ENCODE measurements around the gene MTAP.

Gene MTAP

GRCh38 chr9:21802418-21803000, at the start of gene MTAP:
Gene MTAP, plus strand, starts transcription at chr9:21802636. Its CDS starts 113 bp downstream, at chr9:21802749.
- DNase-seq (ENCODE audit: low read depth) = peak; percentile 67

GRCh38 chr9:21753523-21753922, 48.9 kb upstream of the MTAP start:
- DNase-seq (ENCODE audit: low read depth) = no peak

- no peak for DNase-seq (ENCODE audit: low read depth)
Observed at GRCh38 chr9:21754741-21755140, 47.7 kb upstream of the MTAP start.

- no peak for DNase-seq (ENCODE audit: low read depth)
Observed at GRCh38 chr9:21758540-21758939, 43.9 kb upstream of the MTAP start.

GRCh38 chr9:21761309-21761901, 41.0 kb upstream of the MTAP start:
- no peak for DNase-seq (ENCODE audit: low read depth)

GRCh38 chr9:21762064-21762463, 40.4 kb upstream of the MTAP start:
- DNase-seq (ENCODE audit: low read depth) = no peak

- no peak for DNase-seq (ENCODE audit: low read depth)
Observed at GRCh38 chr9:21764846-21765245, 37.6 kb upstream of the MTAP start.

GRCh38 chr9:21766096-21766495, 36.3 kb upstream of the MTAP start:
- no peak for DNase-seq (ENCODE audit: low read depth)

GRCh38 chr9:21770871-21771560, 31.4 kb upstream of the MTAP start:
- peak; percentile 77 for DNase-seq (ENCODE audit: low read depth)

GRCh38 chr9:21777701-21778100, 24.7 kb upstream of the MTAP start:
- no peak for DNase-seq (ENCODE audit: low read depth)

- DNase-seq (ENCODE audit: low read depth) = no peak
Observed at GRCh38 chr9:21778304-21778703, 24.1 kb upstream of the MTAP start.

GRCh38 chr9:21779397-21779796, 23.0 kb upstream of the MTAP start:
- no peak for DNase-seq (ENCODE audit: low read depth)

- DNase-seq (ENCODE audit: low read depth) = no peak
Observed at GRCh38 chr9:21781656-21782055, 20.8 kb upstream of the MTAP start.

GRCh38 chr9:21782205-21782604, 20.2 kb upstream of the MTAP start:
- no peak for DNase-seq (ENCODE audit: low read depth)

- no peak for DNase-seq (ENCODE audit: low read depth)
Observed at GRCh38 chr9:21788752-21789151, 13.7 kb upstream of the MTAP start.

- DNase-seq (ENCODE audit: low read depth) = peak; percentile 81
Observed at GRCh38 chr9:21789541-21790037, 12.8 kb upstream of the MTAP start.

GRCh38 chr9:21795483-21795882, 7.0 kb upstream of the MTAP start:
- DNase-seq (ENCODE audit: low read depth) = no peak

- DNase-seq (ENCODE audit: low read depth) = no peak
Observed at GRCh38 chr9:21796768-21797167, 5.7 kb upstream of the MTAP start.

GRCh38 chr9:21800931-21801682, 1.3 kb upstream of the MTAP start:
- no peak for DNase-seq (ENCODE audit: low read depth)

- no peak for DNase-seq (ENCODE audit: low read depth)
Observed at GRCh38 chr9:21801683-21802417, 586 bp upstream of the MTAP start.

- no peak for DNase-seq (ENCODE audit: low read depth)
Observed at GRCh38 chr9:21803649-21804048, 1.2 kb downstream of the MTAP start.

GRCh38 chr9:21804331-21804730, 1.9 kb downstream of the MTAP start:
- no peak for DNase-seq (ENCODE audit: low read depth)
